HEK293 (cell line): ENCODE results near the gene MOK.

Source experiments
- CTCF ChIP-seq: fragments of 450-650 bp; formaldehyde crosslinking; IDR thresholded peaks from 2 replicates; pipeline ENCODE4 v1.5.1; 2016; ENCODE audit warnings: missing biosample characterization, missing genetic modification characterization
- KLF9 ChIP-seq: fragments of 450-650 bp; formaldehyde crosslinking; IDR thresholded peaks from 2 replicates; pipeline ENCODE4 v1.5.1; 2016; ENCODE audit warnings: missing biosample characterization, missing genetic modification characterization, low read depth
- ZBTB1 ChIP-seq: fragments of 450-650 bp; formaldehyde crosslinking; IDR thresholded peaks from 2 replicates; pipeline ENCODE4 v1.5.1; 2016; ENCODE audit warnings: missing biosample characterization, missing genetic modification characterization
- ZNF433 ChIP-seq: fragments of 450-650 bp; formaldehyde crosslinking; IDR thresholded peaks from 2 replicates; pipeline ENCODE4 v1.5.1; 2016; ENCODE audit warnings: missing biosample characterization, missing genetic modification characterization, low read depth
- ZNF530 ChIP-seq: fragments of 450-650 bp; formaldehyde crosslinking; IDR thresholded peaks from 2 replicates; pipeline ENCODE4 v1.5.1; 2016; ENCODE audit warnings: low read depth, missing biosample characterization, missing genetic modification characterization

DNA sequence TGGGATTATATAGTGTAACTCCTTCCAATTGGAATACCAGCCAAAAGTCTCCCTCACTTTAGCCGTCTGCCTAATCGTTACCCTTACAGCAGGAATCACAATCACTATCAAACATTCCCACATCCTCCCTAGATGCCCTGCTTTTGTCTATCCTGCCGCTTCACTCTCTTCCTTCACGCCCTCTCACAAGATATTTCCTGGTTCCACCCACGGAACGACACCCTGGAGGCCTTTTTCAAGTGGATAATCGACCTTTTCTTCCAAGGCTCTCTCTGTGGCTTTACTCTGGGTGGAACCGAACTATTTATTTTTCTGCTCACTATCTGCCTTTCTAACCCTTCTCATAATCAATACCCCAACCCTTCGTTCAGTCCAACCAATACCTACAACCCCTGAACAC, 58.9 kb downstream of the MOK start:
- no peak for TF ChIP-seq ZBTB1
- no peak for TF ChIP-seq CTCF (tag by site-specific recombination)
- no peak for TF ChIP-seq ZNF530 (tag by site-specific recombination)
- no peak for TF ChIP-seq ZNF433 (tag by site-specific recombination)
- no peak for TF ChIP-seq KLF9
